ENCODE data around the gene CLASRP.

- no peak for TF ChIP-seq CTCF (IDR thresholded peaks at IDR 0.05)
- no peak for TF ChIP-seq POLR2A (IDR thresholded peaks at IDR 0.05)
These were observed 30.2 kb downstream of the CLASRP start for GRCh38 chr19:45069056-45069455.
